WTC11 (cell line): ENCODE data around the gene CEMIP. TPM values are rescaled to one million over a fixed set of nuclear protein-coding genes. Genes with fewer than 3 reads are reported as not detected.

Experiments used
- ATAC-seq: fragments of 200-7000 bp; cut with Tn5 transposase; 2 replicates; pipeline ENCODE4 v1.10.0; 2021; ENCODE audit warnings: mild to moderate bottlenecking, moderate library complexity
- CTCF ChIA-PET: fragments of 300-600 bp; sonication (Branson Sonifier 250); formaldehyde crosslinking; loops from one replicate; lab custom pipeline; 2021; ENCODE audit warnings: antibody characterized with exemption; lab: Charles Lee
- POLR2A ChIA-PET: fragments of 350-600 bp; sonication (Branson Sonifier 250); formaldehyde crosslinking; loops from one replicate; lab custom pipeline; 2021; ENCODE audit warnings: antibody characterized with exemption; lab: Charles Lee
- DNase-seq: peaks from one replicate; pipeline ENCODE4 v3.0.0; 2021; ENCODE audit warnings: low spot score
- H3K27ac Mint-ChIP-seq: 2 replicates; pipeline ENCODE4 v1.8.0; 2021; ENCODE audit warnings: mixed read lengths
- H3K27me3 Mint-ChIP-seq: 2 replicates; pipeline ENCODE4 v1.8.0; 2021; ENCODE audit warnings: low read depth, mild to moderate bottlenecking, moderate library complexity, mixed read lengths
- H3K36me3 Mint-ChIP-seq: 2 replicates; pipeline ENCODE4 v1.8.0; 2021; ENCODE audit warnings: mixed read lengths
- H3K4me1 Mint-ChIP-seq: 2 replicates; pipeline ENCODE4 v1.8.0; 2022; ENCODE audit warnings: mixed read lengths
- H3K4me3 Mint-ChIP-seq: 2 replicates; pipeline ENCODE4 v1.8.0; 2021; ENCODE audit warnings: mild to moderate bottlenecking, moderate library complexity, mixed read lengths
- H3K9me3 Mint-ChIP-seq: 2 replicates; pipeline ENCODE4 v1.8.0; 2021; ENCODE audit warnings: mixed read lengths
- ATF6 ChIP-seq: sonication (generic); formaldehyde crosslinking; IDR thresholded peaks from 2 replicates; pipeline ENCODE4 v1.8.1; 2023; ENCODE audit warnings: mild to moderate bottlenecking, missing genetic modification reagents
- E2F4 ChIP-seq: sonication (generic); formaldehyde crosslinking; IDR thresholded peaks from 2 replicates; pipeline ENCODE4 v1.8.1; 2022; ENCODE audit warnings: low read depth, mild to moderate bottlenecking, moderate library complexity, missing genetic modification reagents, borderline replicate concordance
- E2F5 ChIP-seq: sonication (generic); formaldehyde crosslinking; IDR thresholded peaks from 2 replicates; pipeline ENCODE4 v1.8.1; 2022; ENCODE audit warnings: mild to moderate bottlenecking, moderate library complexity, missing genetic modification reagents
- EMX1 ChIP-seq: fragments of 250-450 bp; sonication (Bioruptor Pico); IDR thresholded peaks from 2 replicates; pipeline ENCODE4 v1.8.0; 2021; ENCODE audit warnings: mild to moderate bottlenecking
- ETV6 ChIP-seq: sonication (generic); formaldehyde crosslinking; IDR thresholded peaks from 2 replicates; pipeline ENCODE4 v1.8.1; 2022; ENCODE audit warnings: mild to moderate bottlenecking, missing genetic modification reagents
- FOXJ3 ChIP-seq: sonication (generic); formaldehyde crosslinking; IDR thresholded peaks from 2 replicates; pipeline ENCODE4 v1.9.0; 2021; ENCODE audit warnings: missing genetic modification reagents, mild to moderate bottlenecking, borderline replicate concordance
- GABPB1 ChIP-seq: sonication (generic); formaldehyde crosslinking; IDR thresholded peaks from 2 replicates; pipeline ENCODE4 v1.8.1; 2023; ENCODE audit warnings: mild to moderate bottlenecking, missing genetic modification reagents
- HMGA2 ChIP-seq: fragments of 250-450 bp; sonication (Bioruptor Pico); IDR thresholded peaks from 2 replicates; pipeline ENCODE4 v1.4.0; 2021; ENCODE audit warnings: mild to moderate bottlenecking, moderate library complexity
- IRF1 ChIP-seq: sonication (generic); formaldehyde crosslinking; IDR thresholded peaks from 2 replicates; pipeline ENCODE4 v1.8.0; 2023; ENCODE audit warnings: missing genetic modification reagents
- IRF2 ChIP-seq: sonication (generic); formaldehyde crosslinking; IDR thresholded peaks from 2 replicates; pipeline ENCODE4 v1.8.0; 2022; ENCODE audit warnings: low read depth, missing genetic modification reagents, borderline replicate concordance
- JAZF1 ChIP-seq: fragments of 250-450 bp; sonication (Bioruptor Pico); IDR thresholded peaks from 2 replicates; pipeline ENCODE4 v1.9.0; 2021; ENCODE audit warnings: moderate library complexity, mild to moderate bottlenecking, inconsistent platforms
- JUN ChIP-seq: sonication (generic); formaldehyde crosslinking; IDR thresholded peaks from 2 replicates; pipeline ENCODE4 v1.8.0; 2023; ENCODE audit warnings: mild to moderate bottlenecking, missing genetic modification reagents
- MXD4 ChIP-seq: fragments of 250-450 bp; sonication (Bioruptor Pico); IDR thresholded peaks from 2 replicates; pipeline ENCODE4 v1.8.0; 2021; ENCODE audit warnings: mild to moderate bottlenecking, moderate library complexity, borderline replicate concordance
- NR2C2 ChIP-seq: sonication (generic); formaldehyde crosslinking; IDR thresholded peaks from 2 replicates; pipeline ENCODE4 v1.8.0; 2022; ENCODE audit warnings: mild to moderate bottlenecking, missing genetic modification reagents
- PRDM15 ChIP-seq: sonication (generic); formaldehyde crosslinking; IDR thresholded peaks from 2 replicates; pipeline ENCODE4 v1.8.0; 2022; ENCODE audit warnings: missing genetic modification reagents
- RORB ChIP-seq: fragments of 250-450 bp; sonication (Bioruptor Pico); IDR thresholded peaks from 2 replicates; pipeline ENCODE4 v1.9.0; 2021; ENCODE audit warnings: mild to moderate bottlenecking
- TCF7 ChIP-seq: sonication (generic); formaldehyde crosslinking; IDR thresholded peaks from 2 replicates; pipeline ENCODE4 v1.8.0; 2022; ENCODE audit warnings: mild to moderate bottlenecking, low read depth, missing genetic modification reagents, moderate library complexity
- TEAD1 ChIP-seq: sonication (generic); formaldehyde crosslinking; IDR thresholded peaks from 2 replicates; pipeline ENCODE4 v1.8.0; 2022; ENCODE audit warnings: mild to moderate bottlenecking, missing genetic modification reagents
- TP53 ChIP-seq: sonication (generic); formaldehyde crosslinking; IDR thresholded peaks from 2 replicates; pipeline ENCODE4 v1.8.1; 2023; ENCODE audit warnings: mild to moderate bottlenecking, missing genetic modification reagents
- ZBTB43 ChIP-seq: sonication (generic); formaldehyde crosslinking; IDR thresholded peaks from 2 replicates; pipeline ENCODE4 v1.8.1; 2023; ENCODE audit warnings: mild to moderate bottlenecking, missing genetic modification reagents
- ZNF281 ChIP-seq: sonication (generic); formaldehyde crosslinking; IDR thresholded peaks from 2 replicates; pipeline ENCODE4 v1.8.0; 2023; ENCODE audit warnings: mild to moderate bottlenecking, missing genetic modification reagents
- ZNF396 ChIP-seq: fragments of 250-450 bp; sonication (Bioruptor Pico); IDR thresholded peaks from 2 replicates; pipeline ENCODE4 v1.8.0; 2021; ENCODE audit warnings: mild to moderate bottlenecking, moderate library complexity, borderline replicate concordance
- total RNA-seq: library from RNA; stranded (reverse); gene quantifications from 3 replicates; pipeline ENCODE4 v1.2.3, GENCODE V29; 2021

Gene CEMIP
- total RNA-seq, 1 experiment from 2014 or later: 0.87 TPM

- no peak overlapping the region for H3K27ac Mint-ChIP-seq
- TF ChIP-seq TCF7 (CRISPR knock-in tag) (no peak), EMX1 (CRISPR knock-in tag) (no peak), ZNF396 (CRISPR knock-in tag) (no peak), E2F5 (CRISPR knock-in tag) (no peak), JAZF1 (CRISPR knock-in tag) (no peak), ZBTB43 (CRISPR knock-in tag) (no peak), TP53 (CRISPR knock-in tag) (no peak), TEAD1 (CRISPR knock-in tag) (no peak), PRDM15 (CRISPR knock-in tag) (no peak), ETV6 (no peak)
- H3K4me3 Mint-ChIP-seq: no peak overlapping the region
- no peaks in the 10 kb centered on the region for H3K9me3 Mint-ChIP-seq
- no peaks in the 10 kb centered on the region for H3K27me3 Mint-ChIP-seq
- CTCF ChIA-PET: no interaction called here
- H3K4me1 Mint-ChIP-seq: peaks cover 19% of the 10 kb centered on the region
- DNase-seq (no peak), ATAC-seq (no peak)
- H3K36me3 Mint-ChIP-seq: no peaks in the 10 kb centered on the region
- POLR2A ChIA-PET: interaction anchor here (0.6 kb wide), 1 partner anchor 270 kb away, joined by 4 read pairs; no protein-coding TSS in a partner anchor
Observed at GRCh38 chr15:80875568-80876347, 96.6 kb downstream of the CEMIP start.

GRCh38 chr15:80876348-80876674 is 97.1 kb downstream of the CEMIP start:
- ATAC-seq (no peak), DNase-seq (no peak)
- Mint-ChIP-seq H3K36me3 (no peaks in the 10 kb centered on the region), H3K4me3 (no peak overlapping the region), H3K4me1 (peaks cover 19% of the 10 kb centered on the region), H3K27me3 (peaks cover under 1% of the 10 kb centered on the region; the same call in 1 of the 2 replicates), H3K27ac (no peak overlapping the region), H3K9me3 (no peaks in the 10 kb centered on the region)
- ChIA-PET CTCF (interaction anchor here (0.7 to 1.4 kb wide), 2 partner anchors 91 to 92 kb away, joined by 3 to 4 read pairs; no protein-coding TSS in a partner anchor), POLR2A (no interaction called here)
- no peak for TF ChIP-seq RORB (CRISPR knock-in tag)
- no peak for TF ChIP-seq MXD4 (CRISPR knock-in tag)
- TF ChIP-seq ZNF281 (CRISPR knock-in tag): no peak
- no peak for TF ChIP-seq JUN (CRISPR knock-in tag)
- TF ChIP-seq NR2C2 (CRISPR knock-in tag): no peak
- TF ChIP-seq E2F4 (CRISPR knock-in tag): no peak
- no peak for TF ChIP-seq TEAD1 (CRISPR knock-in tag)
- no peak for TF ChIP-seq GABPB1 (CRISPR knock-in tag)
- no peak for TF ChIP-seq ATF6 (CRISPR knock-in tag)
- TF ChIP-seq TCF7 (CRISPR knock-in tag): no peak
- TF ChIP-seq FOXJ3 (CRISPR knock-in tag): no peak
- TF ChIP-seq HMGA2 (CRISPR knock-in tag): no peak
- no peak for TF ChIP-seq IRF2 (CRISPR knock-in tag)
- TF ChIP-seq IRF1 (CRISPR knock-in tag): no peak
